Kidney epithelial cell (primary cell): ENCODE results near the gene TNN. TPM values are rescaled to one million over a fixed set of nuclear protein-coding genes. Genes with fewer than 3 reads are reported as not detected.

Experiments
- DNase-seq: peaks from one replicate; pipeline ENCODE4 v3.0.0-alpha.2; 2010; ENCODE audit warnings: low read depth
- H3K27me3 ChIP-seq: 2 replicates; pipeline ENCODE4 v1.6.0; 2011; ENCODE audit warnings: low read length; ENCODE audit not compliant: control insufficient read depth, insufficient read depth
- H3K36me3 ChIP-seq: 2 replicates; pipeline ENCODE4 v1.5.1; 2011; ENCODE audit warnings: low read length; ENCODE audit not compliant: control insufficient read depth, insufficient read depth
- H3K4me3 ChIP-seq: 2 replicates; pipeline ENCODE4 v1.5.1; 2011; ENCODE audit warnings: low read depth, mild to moderate bottlenecking, control low read depth, low read length
- total RNA-seq: library from RNA; depleted of rRNA; stranded (reverse); fragments of >200 nt; gene quantifications from 2 replicates; pipeline ENCODE4 v1.2.3, GENCODE V29; 2015
- TF ChIP-seq, protein P1 (sequence below): IDR thresholded peaks from 2 replicates; pipeline ENCODE4 v1.5.1; 2011; ENCODE audit warnings: mild to moderate bottlenecking, moderate library complexity, low read length, control low read depth, inconsistent platforms; ENCODE audit not compliant: insufficient read depth, poor library complexity, severe bottlenecking

The TNN gene
- total RNA-seq, 1 donor from 2014 or later = not detected

DNA sequence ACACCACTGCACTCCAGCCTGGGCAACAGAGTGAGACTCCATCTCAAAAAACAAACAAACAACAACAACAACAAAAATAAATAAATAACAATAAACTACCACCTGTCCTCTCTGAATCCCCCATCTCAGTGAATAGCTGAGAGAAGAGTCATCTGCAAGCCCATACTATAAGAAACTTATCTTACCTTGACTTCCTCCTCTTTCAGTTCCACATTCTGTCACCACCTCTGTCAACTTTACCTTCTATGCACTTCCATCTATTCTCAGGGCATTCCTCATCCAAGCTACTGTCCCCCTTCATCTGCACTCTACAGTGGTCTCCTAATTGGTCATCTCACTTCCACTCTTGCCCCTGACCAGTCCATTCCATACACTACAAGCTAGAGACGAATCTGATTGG, 66.9 kb downstream of the TNN start:
- TF ChIP-seq, protein P1, sequence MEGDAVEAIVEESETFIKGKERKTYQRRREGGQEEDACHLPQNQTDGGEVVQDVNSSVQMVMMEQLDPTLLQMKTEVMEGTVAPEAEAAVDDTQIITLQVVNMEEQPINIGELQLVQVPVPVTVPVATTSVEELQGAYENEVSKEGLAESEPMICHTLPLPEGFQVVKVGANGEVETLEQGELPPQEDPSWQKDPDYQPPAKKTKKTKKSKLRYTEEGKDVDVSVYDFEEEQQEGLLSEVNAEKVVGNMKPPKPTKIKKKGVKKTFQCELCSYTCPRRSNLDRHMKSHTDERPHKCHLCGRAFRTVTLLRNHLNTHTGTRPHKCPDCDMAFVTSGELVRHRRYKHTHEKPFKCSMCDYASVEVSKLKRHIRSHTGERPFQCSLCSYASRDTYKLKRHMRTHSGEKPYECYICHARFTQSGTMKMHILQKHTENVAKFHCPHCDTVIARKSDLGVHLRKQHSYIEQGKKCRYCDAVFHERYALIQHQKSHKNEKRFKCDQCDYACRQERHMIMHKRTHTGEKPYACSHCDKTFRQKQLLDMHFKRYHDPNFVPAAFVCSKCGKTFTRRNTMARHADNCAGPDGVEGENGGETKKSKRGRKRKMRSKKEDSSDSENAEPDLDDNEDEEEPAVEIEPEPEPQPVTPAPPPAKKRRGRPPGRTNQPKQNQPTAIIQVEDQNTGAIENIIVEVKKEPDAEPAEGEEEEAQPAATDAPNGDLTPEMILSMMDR = no peak
- Histone ChIP-seq H3K4me3 (no peak overlapping the region), H3K36me3 (no peaks in the 10 kb centered on the region), H3K27me3 (peaks cover 4% of the 10 kb centered on the region)
- no peak for DNase-seq

DNA sequence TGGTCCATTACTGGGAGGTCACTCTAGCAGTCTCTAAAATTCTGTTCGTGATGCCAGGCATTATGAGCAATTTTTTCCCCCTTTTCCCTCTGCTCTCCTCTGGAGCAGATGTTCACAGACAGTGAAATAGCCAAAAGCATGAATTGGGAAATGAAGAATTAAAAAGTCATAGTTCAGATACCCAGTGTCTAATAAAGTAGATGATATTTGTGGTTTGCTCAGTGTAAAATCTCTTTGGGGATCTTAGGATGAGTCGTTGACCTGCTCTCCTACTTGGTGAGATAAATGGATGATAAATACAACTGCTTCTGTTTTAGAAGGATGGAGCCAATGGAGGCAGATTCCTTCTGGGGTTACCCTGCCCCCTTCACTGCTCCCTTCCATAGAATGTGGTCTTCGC, 68.6 kb downstream of the TNN start:
- Histone ChIP-seq H3K4me3 (no peak overlapping the region), H3K27me3 (peaks cover 4% of the 10 kb centered on the region), H3K36me3 (no peaks in the 10 kb centered on the region)
- TF ChIP-seq, protein P1 = no peak
- no peak for DNase-seq

GRCh38 chr1:175137369-175137768, 69.7 kb downstream of the TNN start:
- Histone ChIP-seq H3K36me3 (no peaks in the 10 kb centered on the region), H3K4me3 (no peak overlapping the region), H3K27me3 (peaks cover 4% of the 10 kb centered on the region)
- no peak for DNase-seq
- TF ChIP-seq, protein P1 = no peak

DNA sequence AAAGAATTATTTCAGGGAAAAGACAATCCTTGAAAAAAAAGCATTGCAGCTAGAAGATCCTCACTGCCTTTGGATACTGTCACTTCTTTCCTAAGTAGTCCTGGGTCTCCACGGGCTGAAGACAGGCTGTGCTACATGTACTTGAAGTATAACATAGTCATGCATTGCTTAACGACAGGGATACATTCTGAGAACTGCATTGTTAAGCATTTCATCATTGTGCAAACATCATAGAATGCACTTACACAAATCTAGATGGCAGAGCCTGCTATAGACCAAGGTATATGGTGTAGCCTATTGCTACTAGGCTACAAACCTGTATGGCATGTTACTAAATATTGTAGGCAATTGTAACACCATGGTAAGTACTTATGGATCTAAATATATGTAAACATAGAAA, 70.9 kb downstream of the TNN start:
- Histone ChIP-seq H3K4me3 (no peak overlapping the region), H3K27me3 (peaks cover 4% of the 10 kb centered on the region), H3K36me3 (no peaks in the 10 kb centered on the region)
- TF ChIP-seq, protein P1 = no peak
- DNase-seq = no peak

DNA sequence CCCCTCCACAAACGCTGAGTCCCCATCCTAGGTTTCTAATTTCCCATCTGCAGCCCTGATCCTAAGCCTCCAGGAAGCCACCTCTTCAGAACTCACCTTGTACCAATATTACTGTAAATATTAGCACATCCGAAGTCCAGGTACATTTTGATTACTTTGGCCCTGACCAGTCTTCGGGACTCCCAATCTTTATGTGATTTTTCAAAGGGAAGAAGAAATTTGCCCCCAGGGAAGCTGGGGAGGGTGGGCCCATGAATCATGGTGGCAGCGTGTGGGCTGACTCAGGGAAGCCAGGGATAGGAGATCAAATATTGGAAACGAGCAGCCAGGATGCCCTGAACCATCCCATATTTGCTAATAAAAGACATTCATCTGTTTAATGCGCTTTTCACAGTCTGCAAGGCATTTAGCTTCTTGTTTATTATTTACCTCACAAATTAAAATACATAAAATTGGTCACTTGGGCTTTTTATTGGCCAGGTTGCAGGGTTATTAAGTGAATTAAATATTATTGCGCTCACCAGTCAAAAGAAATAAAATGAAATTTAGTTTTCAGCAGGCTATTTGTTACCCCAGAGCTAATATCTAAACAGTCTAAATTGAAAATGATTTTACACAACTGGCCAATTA, 78.4 kb downstream of the TNN start:
- no peak for DNase-seq
- TF ChIP-seq, protein P1 = no peak
- Histone ChIP-seq H3K4me3 (no peak overlapping the region), H3K36me3 (no peaks in the 10 kb centered on the region), H3K27me3 (peaks cover 6% of the 10 kb centered on the region)
